GM12865 (cell line): ENCODE measurements around the gene APBA2.
"Not testable (repeated sequence)": the region's sequence is repeated elsewhere in the genome, so short reads cannot be mapped to it uniquely, and the experiment has no call there.

Experiments
- DNase-seq: peaks from one replicate; pipeline ENCODE4 v3.0.0; 2010; ENCODE audit warnings: low read depth
- H3K4me3 ChIP-seq: 2 replicates; pipeline ENCODE4 v1.5.1; 2011; ENCODE audit warnings: mild to moderate bottlenecking, low read depth, low read length, control low read depth
- CTCF ChIP-seq: IDR thresholded peaks from 2 replicates; pipeline ENCODE4 v1.5.1; 2011; ENCODE audit warnings: low read length, control low read depth, low read depth, inconsistent platforms; ENCODE audit not compliant: insufficient read depth; ENCODE audit errors: missing control alignments

The APBA2 gene

GRCh38 chr15:29035336-29036285 is 149.8 kb downstream of the APBA2 start:
- no peak overlapping the region for H3K4me3 ChIP-seq
- DNase-seq: no peak
- no peak for TF ChIP-seq CTCF

- TF ChIP-seq CTCF: no peak
- peak; percentile 5 for DNase-seq
- H3K4me3 ChIP-seq: no peak overlapping the region
Observed at GRCh38 chr15:29037997-29038705, 152.4 kb downstream of the APBA2 start.

GRCh38 chr15:29039466-29040369 is 153.9 kb downstream of the APBA2 start:
- no peak overlapping the region for H3K4me3 ChIP-seq
- TF ChIP-seq CTCF: no peak
- peak; percentile 46 for DNase-seq

GRCh38 chr15:29040370-29040751 is 154.6 kb downstream of the APBA2 start:
- TF ChIP-seq CTCF: no peak
- no peak for DNase-seq
- H3K4me3 ChIP-seq: no peak overlapping the region

- no peak for TF ChIP-seq CTCF
- no peak overlapping the region for H3K4me3 ChIP-seq
- DNase-seq: no peak
Observed at GRCh38 chr15:29043736-29044502, 158.1 kb downstream of the APBA2 start.

- H3K4me3 ChIP-seq: no peak overlapping the region
- TF ChIP-seq CTCF: no peak
- no peak for DNase-seq
Observed at GRCh38 chr15:29044503-29044901, 158.7 kb downstream of the APBA2 start.

GRCh38 chr15:29045161-29045560 is 159.4 kb downstream of the APBA2 start:
- H3K4me3 ChIP-seq, DNase-seq: not testable (repeated sequence)
